HG02798 (cell line): ENCODE results near the gene MRPL33.

ENCODE experiments used
- ATAC-seq: cut with Tn5 transposase; IDR thresholded peaks from one replicate; pipeline ENCODE4 v1.9.1; 2021; ENCODE audit warnings: mild to moderate bottlenecking; ENCODE audit not compliant: unreplicated experiment, poor library complexity

The MRPL33 gene

DNA sequence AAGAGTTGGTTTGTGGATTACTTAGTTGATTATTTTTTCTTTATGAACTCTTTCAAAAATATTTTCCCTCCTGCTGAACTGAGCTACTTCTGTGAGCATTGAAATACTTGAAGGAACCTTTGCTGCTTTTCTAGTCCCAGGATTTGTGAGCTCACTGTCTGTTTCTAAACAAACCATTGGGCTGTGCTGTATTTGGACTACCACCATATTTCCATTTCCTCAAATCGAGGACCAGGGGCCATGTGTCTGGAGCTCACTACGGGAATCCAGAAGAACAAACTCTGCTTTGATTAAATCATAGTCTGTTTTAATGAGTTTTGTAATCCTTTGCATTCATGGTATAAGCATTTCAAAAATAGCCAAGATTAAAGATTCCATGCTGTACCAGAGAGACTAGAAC, 1.3 kb downstream of the MRPL33 start:
- no peak for ATAC-seq

DNA sequence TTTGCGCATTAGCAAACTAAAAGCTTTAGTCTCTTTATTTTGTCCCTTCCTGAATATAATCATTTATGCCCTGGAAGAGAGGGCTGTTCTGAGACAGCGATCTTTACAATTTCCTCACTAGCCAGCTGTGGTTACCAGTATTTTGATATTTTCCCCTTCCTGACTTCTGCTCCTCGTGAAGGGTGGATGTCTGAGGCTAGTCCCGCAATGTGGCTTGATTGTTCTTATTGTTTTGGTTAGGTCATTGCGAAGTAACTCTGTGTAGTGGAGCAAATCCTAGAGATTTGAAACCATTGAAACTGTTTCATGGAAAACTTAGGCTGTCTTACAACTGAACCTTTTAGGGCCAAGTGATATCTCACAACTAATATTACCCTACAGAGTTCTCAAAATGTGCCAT, 2.4 kb downstream of the MRPL33 start:
- no peak for ATAC-seq

DNA sequence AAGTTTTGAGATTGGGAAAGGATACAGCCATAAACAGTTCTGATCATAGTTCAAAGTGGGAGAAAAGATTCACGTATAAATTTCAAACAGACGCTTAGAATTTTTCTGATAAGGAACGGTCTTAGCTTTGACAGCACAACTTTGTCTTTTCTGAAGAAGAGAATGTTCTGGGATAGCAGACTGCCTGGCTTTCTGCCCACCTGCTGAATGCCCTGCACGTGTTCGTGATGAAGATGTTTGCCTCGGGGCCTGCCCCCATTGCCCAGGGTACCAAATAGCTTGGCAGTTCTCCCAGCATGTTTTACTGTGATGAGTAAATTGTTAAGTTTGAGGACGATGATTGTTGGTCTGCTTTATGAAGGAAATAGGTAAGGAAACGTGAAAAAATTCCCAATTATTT, 4.6 kb downstream of the MRPL33 start:
- ATAC-seq, result no peak

DNA sequence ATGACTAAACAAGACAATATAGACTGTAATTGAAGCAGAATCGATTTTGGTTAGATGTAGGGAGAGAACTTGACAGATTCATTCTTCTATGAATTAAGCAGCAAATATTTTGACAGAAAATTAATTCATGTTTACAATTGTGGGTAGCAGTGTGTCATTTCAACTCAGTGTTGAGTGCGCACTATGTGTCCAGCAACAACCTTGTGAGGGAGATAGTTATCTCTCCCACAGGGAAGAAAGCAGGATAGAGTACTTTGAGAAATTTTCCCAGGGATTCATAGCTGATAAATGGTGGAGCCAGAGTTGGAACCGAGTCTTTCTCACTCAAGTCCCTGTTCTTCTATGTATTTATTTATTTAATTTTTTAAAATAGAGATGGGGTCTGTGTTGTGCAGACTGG, 5.2 kb downstream of the MRPL33 start:
- no peak for ATAC-seq

DNA sequence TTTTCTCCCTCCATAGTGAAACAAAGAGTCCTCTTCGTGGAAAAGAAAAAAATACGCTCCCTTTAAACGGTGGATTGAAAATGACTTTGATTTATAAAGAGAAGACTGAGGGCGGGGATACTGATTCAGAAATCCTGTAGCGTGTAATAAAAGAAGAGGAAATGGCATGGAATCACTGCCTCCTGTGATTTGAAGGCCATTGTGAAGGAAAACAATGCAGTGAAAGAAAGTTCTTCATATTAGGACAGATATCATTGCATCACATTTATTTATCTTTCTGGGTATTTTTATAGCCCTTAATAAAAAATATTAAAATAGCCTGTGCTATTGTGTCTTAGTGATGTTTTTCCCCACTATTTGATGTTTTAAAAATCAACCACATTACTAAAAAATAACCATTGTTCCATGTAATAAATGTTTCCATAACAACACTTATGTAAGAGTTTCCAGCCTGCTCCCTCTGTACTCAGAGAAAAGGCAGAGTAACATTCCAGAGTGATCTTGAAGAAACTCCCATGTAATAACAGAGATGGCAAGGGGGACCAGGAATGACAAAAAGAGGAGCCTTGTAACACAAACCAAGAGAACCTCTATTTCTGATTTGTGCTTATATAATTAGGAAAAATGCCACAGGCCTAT, 8.0 kb downstream of the MRPL33 start:
- ATAC-seq, result no peak

DNA sequence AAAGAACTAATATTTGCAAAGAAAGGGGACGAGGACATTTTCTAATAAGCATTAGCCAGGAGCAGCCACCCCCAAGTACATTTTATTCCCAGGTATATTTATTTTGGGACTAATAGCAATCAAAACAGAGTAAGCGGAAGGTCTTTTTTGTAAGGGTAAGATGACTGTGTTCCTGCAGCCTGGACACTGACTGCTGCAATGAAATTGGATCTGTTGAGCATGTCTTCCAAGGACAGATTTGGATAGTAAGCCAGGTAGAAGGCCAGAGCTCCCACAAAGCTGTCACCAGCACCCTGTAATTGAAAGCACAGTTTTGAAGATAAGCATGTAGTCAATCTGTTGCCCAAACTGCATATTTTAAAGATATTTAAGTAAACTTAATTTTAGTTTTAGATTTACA, 10.0 kb downstream of the MRPL33 start:
- no peak for ATAC-seq

DNA sequence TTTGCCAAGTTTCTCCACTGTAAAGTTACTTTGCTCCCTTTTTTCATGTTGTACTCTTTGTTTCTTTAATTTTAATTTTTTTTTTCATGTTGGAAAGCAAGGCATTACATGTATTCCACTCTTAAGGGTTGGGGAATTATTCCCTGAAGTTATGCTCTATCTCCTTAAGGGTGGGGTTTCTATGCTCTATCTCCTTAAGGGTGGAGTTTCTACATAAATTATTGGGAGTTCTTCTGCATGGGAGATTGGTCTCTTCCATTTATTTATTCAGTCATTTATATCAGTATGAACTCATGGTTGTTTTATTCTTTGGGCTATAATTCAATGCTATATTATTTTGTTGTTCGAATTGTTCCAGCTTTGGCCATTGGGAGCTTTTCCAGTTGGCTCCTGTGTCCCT, 11.2 kb downstream of the MRPL33 start:
- no peak for ATAC-seq

DNA sequence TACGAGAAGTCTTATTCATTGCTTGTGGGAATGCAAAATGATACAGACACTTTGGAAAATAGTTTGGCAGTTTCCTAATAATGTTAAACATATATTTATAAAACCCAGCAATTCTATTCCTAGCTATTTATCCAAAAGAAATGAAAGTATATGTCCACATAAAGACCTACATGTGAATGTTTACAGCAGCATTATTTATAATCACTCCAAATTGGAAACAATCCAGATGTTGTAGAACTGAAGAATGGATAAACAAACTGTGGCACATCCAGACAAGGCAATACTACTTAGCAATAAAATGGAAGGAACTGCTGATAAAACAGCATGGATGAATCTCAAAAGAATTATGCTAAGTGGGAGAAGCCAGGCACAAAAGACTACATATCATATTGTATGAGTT, 19.3 kb downstream of the MRPL33 start:
- no peak for ATAC-seq

DNA sequence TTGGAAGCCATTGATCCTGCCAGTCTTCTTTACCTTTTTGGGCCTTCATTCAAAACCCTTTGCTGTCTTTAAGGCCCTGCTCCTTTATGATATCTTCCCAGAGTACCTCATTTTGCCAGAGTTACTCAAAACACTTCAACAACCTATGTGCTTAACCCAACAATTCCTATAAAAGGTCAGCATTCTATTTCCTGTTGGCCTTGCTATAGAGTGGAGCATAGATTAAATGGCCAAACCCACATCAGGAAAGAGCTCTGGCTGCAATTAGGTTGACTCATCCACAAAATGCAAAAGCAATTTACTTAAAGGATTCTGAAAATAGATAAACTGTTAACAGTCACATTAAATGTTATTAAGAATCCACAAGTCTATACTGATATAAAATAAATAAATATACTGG, 21.2 kb downstream of the MRPL33 start:
- ATAC-seq, result no peak

DNA sequence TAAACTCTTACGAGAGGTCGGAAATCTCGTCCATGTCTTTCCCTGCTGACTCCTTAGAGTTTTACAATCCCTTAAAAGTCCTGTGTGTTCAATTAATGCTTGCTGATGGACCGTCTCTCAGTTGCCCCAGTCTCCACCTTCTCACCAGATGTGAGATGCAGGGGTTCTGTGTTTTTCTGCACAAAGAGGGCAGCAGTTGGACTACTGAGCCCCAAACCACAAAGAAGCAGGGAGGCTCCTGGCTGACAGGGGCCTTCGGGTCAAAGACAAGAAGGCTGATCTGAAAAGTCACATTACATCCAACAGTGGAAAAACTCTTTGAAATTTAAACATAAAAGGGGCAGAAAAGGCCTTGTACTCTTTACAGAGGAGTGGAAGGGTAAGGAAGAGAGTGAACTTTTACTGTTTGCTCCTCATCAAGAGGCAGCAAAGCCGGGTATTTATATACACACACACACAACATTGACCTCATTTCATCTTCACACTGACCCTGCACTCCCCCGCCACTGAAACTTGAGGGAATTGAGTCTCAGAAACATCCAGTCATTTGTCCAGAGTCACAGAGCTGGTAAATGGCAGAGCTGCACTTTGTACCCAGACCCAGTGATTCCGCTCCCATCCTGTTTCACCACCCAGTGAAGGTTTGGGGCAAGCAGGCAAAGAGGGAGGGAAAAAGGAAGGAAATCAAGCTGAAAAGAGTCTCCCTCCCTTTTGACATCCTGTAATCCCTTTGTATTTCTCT, 23.7 kb downstream of the MRPL33 start:
- ATAC-seq, result no peak

DNA sequence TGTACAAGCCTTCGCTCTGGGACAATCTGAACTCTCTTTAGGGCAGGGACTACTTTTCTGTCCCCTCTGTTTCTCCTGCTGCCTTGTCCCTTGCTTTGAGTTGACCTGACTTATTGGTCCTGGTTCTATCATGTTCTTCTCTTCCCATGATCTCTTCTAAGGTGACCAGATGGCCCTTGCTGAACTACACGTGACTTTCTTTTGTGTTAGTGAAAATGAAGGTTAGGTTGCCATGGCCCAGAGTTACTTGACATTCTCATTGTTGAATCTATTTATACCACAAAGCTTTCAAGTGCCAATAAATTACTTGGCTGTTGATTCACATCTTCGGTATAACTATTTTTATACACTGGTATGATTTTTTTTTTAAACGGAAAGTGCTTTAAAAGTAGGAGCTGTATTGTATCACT, 24.4 kb downstream of the MRPL33 start:
- ATAC-seq, result no peak

DNA sequence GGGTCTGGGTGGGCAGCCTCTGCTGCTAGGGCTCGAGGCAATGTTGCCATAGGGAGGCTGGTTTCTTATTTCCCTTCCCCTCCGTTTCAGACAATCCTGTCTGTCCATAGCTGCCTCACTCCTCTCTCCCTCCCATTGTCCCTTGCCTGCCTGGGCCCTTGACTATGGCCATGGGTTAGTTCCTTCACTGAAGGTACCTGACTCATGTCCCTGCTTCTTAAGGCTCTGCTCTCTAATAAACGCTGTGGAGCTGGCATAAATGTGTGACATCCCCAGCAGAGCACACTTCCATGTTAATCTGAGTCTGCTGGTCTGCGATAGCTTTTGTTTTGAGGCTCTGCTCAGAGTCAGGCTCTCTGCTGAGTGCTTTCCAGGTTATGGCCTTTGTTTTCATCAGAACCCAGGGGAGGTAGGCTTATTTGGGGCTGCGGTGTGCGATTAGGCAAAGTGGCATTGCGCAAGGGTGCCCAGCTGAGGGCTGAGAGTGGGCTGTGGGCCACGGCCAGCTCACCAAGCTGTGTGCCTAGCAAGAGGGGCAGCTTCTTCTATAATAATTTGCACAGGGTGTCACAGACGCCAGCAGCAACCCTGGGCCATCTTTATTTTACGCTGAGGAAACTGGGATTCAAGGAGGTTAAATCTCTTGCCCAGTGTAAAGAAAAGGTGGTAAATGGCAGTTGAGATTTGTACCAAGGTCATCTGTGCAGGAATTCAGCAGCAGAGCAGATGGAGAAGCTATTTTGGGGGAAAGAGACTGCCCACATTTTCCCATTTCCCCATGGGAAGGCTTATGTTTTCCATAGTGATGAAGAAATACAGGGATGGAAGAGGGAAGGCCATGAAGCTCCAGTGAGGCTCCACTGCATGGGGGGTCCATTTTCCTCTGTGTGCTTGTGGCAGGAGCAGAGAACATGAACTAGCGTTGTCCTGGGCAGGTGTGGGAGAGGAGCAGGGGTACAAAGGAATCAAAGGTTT, 25.6 kb downstream of the MRPL33 start:
- no peak for ATAC-seq

DNA sequence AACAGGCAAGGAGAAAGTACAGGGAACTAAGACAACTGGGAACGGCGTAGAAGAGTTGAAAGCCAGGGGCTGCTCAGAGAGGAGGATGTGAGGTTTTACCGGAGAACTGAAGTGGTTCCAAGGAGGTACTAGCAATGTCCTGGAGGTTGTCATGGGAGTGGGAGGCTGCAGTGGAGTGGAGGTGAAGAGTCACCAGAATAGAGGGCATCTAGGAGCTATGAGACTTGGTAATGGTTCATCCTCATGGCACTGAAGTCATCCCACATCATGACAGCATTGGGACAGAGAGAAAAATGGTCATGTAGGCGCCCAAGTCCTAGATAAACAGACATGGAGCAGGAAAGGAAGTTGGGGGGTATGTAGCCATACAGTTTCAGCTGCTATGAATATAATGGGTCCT, 26.3 kb downstream of the MRPL33 start:
- no peak for ATAC-seq

DNA sequence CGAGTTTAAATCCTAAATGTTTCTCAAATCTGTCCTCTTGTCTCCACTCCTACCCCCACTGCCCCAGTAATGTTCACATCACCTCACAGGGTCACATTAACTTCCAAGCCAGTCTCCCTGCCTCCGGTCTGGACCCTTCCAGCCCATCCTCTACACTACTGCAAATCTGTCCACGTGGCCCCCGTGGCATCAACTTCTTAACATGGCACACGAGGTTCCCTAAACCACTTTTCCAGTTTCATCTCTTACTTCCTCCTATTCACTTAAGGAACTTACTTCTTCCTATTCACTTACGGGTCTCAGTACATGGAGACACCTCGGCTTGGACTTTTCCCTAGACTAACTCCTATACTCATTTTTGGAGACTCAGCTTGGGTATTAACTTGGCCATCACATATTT, 27.0 kb downstream of the MRPL33 start:
- ATAC-seq, result no peak

DNA sequence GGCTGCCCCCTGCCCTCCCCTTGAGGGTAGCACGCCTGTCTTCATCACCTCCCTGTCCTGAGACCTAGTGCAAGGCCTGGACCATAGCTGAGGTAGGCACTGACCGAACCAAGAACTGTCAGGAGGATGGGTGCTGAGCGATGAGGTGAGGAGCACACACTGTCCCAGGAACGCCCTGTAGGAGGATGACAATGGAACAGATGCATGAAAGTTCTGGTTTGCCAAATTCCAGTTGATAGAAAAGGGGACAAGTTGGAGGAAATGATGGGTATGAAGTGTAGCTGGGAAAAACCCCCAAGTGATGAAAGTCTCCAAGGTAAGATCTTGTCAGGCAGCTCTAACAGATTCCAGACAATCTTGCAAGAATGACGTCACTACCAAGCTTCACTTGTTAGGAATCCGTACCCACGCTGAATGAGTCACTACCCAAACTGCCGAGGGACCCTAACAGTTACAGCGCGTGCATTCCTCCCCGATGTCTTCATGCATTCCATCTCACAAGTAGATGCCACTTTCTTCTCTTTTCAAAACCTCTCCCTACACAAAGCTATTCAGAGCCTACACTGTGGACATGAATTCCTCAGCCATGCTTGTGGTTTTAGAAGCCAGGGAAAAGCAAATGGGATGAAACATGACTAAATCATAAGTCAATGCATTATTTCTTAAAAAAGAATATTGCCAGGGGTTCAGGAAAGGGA, 27.6 kb downstream of the MRPL33 start:
- no peak for ATAC-seq

DNA sequence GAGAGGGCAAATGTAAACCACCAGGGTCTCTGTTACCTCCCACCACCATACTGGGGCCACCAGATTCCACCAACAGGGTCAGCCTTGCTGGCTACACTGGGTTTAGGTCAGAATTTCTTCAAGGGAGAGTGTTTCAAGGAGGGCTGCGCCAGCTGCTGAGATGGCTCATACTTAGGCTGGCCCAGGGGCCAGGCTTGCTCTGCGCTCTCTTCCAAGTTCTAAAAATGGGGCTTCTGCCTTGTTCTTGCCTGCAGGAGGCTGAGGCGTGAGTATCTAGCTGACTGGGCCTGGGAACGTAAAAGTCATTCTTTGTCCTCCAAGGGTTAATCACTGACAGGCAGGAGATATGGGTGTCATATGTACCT, 28.1 kb downstream of the MRPL33 start:
- ATAC-seq, result no peak

DNA sequence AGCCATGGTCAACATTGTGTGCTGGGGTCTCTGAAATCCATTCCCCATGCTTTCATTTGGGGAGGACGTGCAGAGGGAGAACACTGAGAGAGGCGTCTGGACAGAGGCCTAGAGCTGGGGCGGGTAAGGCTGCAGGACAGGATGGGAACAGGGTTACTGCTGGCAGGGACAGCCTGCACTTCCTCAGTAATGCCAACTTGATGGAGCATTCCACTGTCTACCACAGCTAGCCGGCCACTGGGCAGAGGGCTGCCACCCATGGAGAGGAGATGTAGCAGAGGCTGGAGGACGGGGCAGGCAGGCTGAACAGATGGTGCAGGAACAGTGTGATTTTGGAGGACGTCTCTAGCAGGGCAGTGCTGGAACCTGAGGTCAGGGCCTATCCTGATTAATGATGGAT, 29.3 kb downstream of the MRPL33 start:
- no peak for ATAC-seq

DNA sequence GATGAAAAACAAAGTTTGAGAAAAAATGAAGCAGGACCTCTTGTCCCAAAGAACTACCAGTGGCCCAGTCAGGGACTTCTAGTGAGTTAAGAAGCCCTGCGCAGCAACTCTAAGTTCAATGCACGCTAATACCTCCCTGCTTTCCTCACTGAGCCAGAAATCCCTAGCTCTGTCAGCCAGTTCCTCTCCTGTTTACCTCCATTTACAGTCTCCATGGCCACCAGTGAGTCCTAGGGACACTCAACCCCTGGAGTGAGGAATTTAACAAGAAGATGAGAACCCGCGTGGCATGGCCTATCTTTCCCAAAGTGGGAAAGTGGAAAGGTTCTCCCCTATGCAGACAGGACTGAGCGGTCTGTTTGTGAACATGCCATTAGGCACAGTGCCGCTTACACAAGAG, 31.0 kb downstream of the MRPL33 start:
- no peak for ATAC-seq

DNA sequence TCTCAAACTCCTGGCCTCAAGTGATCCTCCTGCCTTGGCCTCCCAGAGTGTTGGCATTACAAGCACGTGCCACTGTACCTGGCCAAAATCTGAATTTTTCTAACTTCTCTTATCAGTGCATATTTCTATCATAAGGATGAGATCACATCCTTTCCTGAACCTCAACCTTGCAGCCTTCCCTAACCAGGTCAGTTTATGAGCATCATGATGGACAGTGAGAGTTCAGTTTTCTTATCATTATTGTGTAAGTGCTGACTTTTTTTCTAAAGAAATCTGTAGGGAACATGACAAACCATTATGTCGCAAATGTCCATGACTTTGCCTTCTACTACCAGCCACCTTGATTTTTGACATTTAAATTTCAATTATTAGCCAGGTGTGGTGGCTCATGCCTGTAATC, 31.5 kb downstream of the MRPL33 start:
- ATAC-seq, result no peak

DNA sequence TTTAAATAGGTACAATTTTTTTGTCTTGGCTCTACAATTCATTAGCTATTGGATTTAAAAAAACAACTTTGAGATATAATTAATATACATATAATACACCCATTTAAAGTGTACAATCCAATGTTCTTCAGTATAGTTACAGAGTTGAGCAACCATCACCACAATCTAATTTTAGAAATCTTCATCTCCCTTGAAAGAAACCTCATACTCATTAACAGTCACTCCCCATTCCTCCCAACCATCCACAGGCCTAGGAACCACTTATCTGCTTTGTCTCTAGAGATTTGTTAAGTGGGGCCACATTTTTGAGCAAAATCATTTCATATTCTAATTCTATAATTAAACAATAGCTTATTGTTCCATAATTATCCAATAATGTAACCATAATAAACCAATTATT, 32.6 kb downstream of the MRPL33 start:
- ATAC-seq, result no peak

DNA sequence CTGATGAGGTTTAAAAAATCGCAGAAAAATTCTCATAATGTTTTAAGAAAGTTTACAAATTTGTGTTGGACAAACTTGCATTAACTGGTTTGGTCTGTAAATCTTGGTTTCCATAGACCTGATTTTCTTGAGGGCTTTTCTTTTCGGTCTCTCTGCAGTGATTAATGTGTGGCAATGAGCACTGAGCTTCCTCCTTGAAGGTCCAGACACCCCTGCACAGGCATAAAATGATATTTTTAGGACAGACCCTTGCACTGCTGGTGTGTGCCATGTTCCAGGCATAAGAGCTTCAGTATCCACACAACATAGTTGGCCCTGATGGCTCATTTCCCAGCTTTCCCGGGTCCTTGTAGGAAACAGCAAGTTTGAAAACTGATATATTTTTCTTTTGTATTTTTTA, 33.7 kb downstream of the MRPL33 start:
- ATAC-seq, result no peak
